Pulmonary artery endothelial cell (primary cell): ENCODE results near the gene SLITRK1. TPM values are rescaled to one million over a fixed set of nuclear protein-coding genes. Genes with fewer than 3 reads are reported as not detected.

Experiments used
- DNase-seq: peaks from one replicate; pipeline ENCODE4 v3.0.0-alpha.2; 2011; ENCODE audit warnings: low read depth, low spot score
- total RNA-seq: library from RNA; depleted of rRNA; stranded (reverse); fragments of >200 nt; gene quantifications from 2 replicates; pipeline ENCODE4 v1.2.3, GENCODE V29; 2014

The SLITRK1 gene
- total RNA-seq, 1 donor from 2014 or later = not detected

GRCh38 chr13:83865161-83866137, 16.8 kb downstream of the SLITRK1 start:
- DNase-seq = no peak

DNA sequence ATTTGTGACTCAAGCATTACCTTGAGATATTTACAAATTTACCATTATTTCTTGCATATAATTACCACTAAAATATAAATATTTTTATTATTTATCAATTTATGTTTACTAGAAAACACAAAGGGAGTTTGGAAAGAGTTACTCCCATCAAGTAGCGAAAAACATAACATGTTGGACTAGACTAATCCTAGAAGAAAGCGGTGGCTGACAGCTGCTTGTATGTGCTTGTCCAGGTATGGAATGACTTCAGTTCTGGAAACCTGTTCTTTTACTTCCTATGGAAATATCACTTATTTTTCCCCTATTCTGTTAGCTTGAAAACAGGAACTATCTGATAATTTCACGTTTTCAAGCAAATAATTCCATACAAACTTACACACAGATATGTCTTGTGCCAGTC, 28.5 kb downstream of the SLITRK1 start:
- no peak for DNase-seq

GRCh38 chr13:83845106-83845505, 37.2 kb downstream of the SLITRK1 start:
- no peak for DNase-seq

DNA sequence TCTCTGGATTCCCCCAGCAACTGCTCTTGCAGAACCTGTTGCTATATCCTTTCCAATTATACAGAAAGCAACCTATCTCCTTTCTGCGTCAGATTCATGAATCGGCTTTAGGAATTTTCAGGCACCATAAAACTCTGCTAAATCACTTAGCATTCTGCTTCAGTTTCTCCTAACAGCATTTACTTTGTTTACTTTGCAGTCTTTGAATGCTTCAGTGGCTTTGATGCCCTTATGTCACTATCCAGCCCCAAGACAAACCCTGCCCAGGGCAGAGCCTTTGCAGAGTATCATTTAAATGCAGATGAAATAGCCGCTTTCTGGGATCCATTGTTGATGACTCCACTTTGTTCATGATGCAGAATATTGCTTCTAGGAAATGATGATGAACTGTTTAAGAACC, 43.1 kb downstream of the SLITRK1 start:
- no peak for DNase-seq

GRCh38 chr13:83831796-83832195, 50.5 kb downstream of the SLITRK1 start:
- no peak for DNase-seq

- DNase-seq = no peak
Observed at GRCh38 chr13:83829810-83830209, 52.5 kb downstream of the SLITRK1 start.

- no peak for DNase-seq
Observed at GRCh38 chr13:83827338-83827737, 54.9 kb downstream of the SLITRK1 start.
